Activated CD8-positive, alpha-beta memory T cell treated with anti-CD3 and anti-CD28 coated beads, Interleukin-2, amount 50 U/mL, for 24 hours (primary cell): ENCODE results near the gene MEIS1.

Experiments used
- DNase-seq: peaks from one replicate; pipeline ENCODE4 v3.0.0-alpha.2; 2020; ENCODE audit errors: extremely low read depth

The MEIS1 gene

DNA sequence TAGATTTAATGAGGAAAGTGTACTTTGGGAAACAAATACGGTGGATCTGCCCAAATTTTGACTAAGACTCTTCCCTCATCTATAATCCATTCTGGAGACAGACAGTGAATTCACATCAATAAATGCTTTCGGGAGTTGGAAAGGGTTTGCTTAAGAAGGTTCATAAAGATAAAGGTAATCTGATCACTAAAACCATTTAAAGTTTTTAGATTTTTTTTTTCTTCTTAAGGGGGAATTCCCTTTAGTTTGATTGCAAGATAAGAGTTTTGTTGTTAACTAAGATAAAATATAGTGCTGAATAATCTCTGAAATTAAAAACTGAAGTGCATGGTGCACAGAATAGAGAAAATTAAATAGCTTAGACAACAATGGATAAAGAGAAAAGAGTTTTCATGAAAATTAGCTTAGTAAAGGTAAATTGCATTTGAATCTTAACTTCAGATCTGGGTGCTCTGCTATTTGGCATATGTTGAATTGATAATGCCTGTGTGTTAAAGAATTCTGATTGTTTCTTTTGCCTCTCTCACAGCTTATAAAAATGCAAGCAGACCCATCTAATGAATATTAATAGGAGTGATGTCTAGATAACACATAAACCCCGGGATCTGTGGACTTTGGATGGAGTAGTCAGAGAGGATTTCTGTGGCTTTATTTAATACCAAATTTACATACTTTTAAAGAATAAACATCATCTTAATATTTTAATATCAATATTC, 100.8 kb downstream of the MEIS1 start:
- DNase-seq: no peak

DNA sequence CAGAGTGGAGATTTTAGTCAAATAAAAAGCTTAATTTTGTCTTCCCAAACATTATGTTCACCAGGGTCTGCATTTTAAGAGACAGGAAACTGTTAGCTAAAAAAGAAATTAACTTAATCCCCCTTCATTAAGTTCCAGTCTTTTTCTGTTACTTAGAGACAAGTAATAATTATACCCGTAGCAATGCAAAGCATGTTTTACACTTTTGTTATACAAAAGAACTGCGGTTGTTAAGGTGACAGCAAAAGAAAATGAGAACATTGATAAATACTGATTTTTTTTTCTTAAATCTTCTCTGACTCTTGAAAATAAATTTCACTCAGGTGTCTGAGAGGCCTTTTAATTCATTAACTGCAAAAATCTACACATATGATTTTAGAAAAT, 101.4 kb downstream of the MEIS1 start:
- no peak for DNase-seq

DNA sequence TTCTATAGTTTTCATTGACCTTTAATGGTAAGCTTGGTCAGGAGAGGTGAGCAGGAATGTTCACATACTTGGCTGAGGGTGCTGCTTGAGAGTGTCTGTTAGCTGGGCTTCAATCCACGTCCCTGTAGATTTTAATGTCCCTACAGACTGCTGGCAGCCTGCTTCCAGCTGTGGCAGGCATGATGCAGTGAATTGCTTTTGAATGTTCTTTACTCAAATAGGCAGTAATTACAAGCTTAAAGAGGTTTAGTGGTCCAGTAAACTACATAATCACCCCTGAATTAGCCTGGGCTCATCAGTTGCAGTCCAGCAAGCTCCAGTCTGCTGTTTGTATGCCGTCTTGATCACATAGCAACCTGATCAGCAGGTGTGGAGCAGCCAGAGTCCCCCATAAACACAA, 102.1 kb downstream of the MEIS1 start:
- no peak for DNase-seq

DNA sequence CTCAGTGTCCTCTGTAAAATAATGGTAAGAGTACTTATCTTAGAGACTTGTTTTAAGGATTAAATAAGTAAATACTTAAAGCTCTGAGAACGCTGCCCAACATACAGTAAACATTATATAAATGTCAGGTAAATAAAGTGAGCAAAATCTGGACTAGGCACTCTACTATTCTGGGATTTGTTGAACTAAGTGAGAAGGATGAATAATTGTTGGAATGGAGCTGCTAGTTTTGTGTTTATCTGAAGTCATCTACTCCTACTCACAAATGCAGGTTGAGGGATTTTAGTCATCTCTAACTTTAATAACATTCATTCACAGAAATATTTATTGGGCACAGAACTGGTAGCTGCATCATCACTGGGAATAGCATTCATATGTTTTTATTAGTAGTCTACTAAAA, 103.4 kb downstream of the MEIS1 start:
- no peak for DNase-seq

DNA sequence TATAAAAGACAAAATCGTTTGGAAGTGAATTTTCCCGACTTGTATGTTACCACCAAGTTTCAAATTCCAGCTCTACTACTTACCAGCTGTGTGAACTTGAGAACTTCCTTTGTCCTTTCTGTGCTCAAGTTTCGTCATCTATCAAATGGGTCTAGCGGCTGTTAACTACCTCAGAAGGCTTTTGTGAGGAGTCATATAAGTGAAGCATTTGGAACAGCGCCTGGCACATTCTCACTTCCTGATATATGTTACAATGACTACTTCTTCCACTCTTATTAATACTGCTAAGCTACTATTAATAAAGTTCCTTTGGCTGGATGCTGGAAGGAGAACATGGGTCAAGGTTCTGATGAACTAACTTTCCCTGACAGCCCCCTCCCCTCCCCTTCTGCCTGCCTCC, 104.5 kb downstream of the MEIS1 start:
- no peak for DNase-seq

DNA sequence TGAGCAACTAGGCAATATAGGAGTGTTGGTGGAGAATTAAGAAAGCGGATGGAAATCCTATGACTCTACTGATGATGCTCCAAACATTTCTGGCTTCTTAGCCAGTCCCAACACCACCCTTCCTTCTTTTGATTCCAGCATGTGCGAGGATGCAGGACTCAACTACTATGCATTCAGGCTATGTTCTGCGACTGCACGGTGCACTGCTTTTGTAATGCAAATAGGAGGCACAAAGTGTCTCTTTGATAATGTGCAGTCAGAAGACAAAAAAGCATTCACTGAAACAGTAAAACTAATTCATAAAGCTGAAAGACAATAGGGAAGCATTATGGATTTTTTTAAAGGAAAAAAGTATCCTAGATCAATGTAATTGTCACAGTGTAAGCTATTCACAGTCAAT, 106.7 kb downstream of the MEIS1 start:
- no peak for DNase-seq

DNA sequence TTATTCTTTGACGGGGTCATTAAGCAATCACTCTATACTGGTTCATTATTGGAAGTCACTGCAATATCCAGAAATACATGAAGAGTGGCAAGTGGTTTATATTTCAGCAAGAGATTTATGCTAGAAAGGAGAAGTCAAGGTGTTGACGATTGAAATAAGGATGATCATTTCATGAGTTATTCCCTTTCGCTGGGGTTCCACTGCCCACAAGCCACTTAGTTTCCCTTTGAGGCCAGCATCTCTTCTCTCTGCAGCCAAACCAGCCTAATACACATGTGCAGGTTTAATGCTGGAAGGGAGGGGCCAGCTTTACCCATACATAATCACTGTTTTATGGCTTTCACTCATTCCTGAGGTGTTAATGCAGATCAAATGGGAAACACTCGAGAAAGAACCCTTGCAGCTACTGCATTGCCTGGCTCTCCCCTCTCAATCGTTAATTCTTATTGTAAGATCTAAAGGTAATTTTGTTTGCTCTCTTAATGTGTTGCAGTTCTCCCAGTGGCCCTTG, 108.4 kb downstream of the MEIS1 start:
- no peak for DNase-seq

DNA sequence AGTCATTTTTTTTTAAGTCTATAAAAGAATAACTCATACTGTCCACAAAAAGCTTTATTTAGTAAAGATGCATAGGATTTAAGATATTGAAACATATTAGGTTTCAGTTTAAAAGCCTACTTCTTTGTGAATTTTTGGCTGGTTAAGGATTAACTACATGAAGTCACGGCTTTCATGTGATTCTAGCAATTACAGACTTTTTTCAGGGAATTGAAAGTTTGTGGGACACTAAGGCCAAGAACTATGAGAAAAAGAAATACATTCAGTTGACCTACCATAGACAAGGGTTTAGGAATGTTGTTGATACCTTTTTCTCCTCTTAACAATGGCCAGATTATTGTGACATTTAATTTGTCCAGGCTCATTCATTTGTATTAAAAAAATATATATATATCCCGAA, 109.3 kb downstream of the MEIS1 start:
- no peak for DNase-seq

DNA sequence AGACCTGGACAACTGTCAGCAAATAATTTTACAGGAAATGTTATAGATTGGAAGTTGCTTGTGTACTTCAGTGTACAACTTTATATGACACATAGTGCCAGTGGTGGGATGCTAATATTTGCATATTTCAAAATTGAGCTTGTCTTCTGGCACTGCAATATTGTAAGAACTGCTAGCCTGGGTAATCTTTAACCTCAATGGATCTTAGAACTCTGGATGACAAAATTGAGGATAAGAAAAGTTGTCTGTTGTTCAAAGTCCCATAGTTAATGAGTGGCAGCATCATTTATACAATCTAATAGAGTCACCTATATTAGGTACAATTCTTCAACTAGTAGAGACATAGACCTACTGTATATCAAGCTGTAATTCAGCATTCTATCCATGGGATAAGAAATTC, 110.3 kb downstream of the MEIS1 start:
- no peak for DNase-seq

DNA sequence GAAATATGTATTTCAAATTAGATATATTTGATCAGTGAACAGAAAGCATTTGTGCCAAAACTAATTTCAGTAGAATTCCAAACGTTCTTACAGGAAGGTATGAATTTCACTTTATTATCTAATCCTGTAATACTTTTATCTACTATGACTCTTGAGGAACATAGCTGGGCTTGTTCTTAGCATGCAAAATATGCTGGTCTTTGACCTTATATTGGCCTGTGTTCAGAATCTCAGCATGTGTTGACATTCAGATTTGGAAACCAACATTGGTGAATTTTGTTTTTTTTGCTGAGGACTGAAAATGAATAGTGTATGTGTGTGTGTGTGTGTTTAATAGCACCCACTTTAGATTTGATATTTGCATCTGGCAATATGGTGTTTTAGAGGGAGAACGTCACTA, 112.2 kb downstream of the MEIS1 start:
- DNase-seq: no peak

DNA sequence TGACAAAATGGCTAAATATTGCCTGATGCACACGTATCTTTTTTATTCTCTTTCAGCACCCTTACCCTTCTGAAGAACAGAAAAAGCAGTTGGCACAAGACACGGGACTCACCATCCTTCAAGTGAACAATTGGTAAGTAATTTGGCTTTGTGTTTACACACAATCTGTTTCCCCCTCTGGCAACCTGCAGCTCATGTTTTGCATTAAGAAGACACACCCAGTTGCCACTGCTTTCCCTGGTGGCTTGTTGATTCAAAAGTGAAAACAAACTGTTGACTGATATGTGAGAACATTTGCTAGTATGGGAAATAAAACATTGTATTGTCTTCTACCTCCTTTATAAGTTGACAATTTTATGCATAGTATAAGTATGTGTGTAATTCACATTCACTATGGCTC, 113.0 kb downstream of the MEIS1 start:
- no peak for DNase-seq

DNA sequence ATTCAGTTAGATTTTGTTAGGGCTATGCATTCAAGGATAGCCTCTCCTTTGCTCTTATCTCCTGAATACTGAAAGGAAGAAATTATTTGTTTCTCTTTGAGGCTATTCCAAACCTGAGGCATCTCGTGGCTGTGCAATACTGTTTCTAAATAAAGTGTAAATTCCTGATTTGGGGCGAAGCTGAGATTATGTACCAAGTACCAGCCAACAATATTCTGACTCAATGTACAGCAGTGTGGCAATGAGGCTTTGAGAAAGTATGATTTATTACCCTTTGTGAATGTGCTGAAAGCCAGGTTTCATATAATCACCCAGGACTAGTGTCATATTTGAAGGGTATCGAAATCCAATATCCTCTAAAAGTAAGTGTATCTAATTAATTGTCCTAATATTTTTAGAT, 113.5 kb downstream of the MEIS1 start:
- DNase-seq: no peak

DNA sequence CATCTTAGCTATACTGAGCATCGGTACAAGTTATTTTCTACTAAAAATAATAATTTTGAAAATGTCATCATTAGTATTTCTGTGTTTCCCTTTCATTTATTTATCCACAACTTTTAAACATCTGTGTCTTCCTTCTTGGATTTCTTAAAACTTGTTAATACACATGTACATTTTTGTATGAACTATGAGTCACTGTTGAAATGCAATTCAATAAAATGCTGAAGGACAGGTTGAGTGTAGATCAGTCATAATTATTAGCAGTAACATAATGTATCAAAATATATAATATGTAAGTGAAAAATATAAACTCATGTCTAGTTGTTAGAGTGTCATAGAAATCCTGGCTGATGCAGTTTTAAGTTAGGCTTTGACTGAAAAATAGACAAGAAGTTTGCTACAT, 115.9 kb downstream of the MEIS1 start:
- no peak for DNase-seq

DNA sequence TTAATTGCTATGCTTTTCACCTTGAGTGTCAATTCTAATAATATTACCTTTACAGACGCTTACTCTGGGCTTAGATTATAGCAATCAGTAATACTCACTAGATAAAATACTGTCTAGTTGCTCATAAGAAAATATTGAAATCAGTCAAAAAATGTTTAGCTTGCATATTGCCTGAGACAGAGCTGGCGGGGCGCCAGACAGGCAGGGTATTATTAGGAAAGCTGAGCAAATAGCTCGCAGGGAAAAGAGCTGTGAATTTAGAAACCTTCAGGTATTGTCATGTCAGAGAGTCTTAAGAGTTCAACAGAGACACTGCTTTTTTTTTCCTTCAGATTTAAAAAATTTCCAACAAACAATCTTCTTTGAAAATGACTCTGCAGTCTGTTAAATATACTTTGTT, 118.4 kb downstream of the MEIS1 start:
- DNase-seq: no peak

DNA sequence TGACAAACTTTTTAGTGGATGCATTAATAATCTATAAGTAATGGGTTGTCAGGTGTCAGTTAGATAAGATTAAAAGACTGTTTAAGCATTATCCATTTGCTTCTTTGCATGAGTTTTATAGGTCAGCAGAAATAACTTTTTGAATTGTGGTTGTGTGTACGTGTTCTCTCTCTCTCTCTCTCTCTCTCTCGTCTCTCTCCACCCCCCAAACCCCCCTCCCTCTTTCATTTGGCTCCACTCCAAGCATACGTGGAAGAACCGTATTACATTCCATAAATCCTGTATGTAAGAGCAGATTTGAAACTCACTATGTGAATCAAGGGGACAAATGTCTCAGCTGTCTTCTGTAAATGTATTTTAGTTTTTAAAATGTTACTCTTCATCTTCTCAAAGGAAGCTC, 120.2 kb downstream of the MEIS1 start:
- DNase-seq: no peak

DNA sequence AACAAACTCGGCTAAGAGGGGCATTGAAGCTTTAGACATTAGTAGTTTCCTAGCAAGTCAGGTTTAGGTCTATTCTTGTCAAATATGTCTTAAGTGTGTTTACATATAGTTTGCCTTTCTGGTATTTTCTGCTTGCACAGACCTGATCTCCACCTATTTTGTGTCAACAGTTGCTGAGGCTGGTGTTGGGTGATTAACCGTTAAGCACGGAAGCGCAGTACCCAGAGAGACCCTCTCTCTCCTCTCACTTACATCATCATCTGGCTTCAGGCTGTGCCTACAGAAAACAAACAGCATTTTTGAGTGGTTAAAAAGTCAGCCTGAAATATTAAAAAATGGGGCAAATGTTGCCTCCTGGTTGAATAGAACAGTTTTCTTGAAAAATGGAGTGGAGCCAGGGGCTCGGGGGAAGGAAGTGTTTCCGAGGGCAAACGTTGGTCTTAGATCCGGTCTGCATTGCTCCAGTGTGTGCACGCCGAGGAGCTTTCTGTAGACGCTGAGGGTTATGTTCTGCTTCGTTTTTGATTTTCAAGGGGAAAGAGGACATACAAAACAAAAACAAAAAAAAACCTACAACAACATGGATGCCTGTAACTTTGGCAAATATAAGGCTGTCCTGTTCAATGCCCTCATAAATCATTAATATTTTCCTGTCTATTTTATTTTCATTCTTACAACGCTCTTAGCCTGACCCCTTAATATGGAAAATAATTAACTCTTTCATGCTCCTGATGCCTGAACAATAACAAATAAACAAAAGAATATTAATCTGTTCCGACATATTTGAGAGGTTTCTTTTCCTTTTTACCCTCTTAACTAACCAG, 120.8 kb downstream of the MEIS1 start:
- DNase-seq: no peak

DNA sequence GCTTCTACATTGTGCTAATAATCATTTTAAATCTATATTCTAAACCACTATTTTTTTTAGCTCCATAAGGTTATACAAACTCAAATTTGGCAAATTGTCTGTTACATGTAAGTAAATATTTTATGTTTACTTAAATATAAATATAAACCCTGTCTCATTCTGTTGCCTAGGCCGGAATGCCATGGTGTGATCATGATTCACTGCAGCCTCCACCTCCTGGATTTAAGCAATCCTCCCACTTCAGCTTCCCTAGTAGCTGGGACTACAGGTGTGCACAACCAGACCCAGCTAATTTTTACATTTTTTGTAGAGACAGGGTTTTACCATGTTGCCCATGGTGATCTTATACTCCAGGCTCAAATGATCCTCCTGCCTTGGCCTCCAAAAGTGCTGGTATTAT, 124.7 kb downstream of the MEIS1 start:
- no peak for DNase-seq

DNA sequence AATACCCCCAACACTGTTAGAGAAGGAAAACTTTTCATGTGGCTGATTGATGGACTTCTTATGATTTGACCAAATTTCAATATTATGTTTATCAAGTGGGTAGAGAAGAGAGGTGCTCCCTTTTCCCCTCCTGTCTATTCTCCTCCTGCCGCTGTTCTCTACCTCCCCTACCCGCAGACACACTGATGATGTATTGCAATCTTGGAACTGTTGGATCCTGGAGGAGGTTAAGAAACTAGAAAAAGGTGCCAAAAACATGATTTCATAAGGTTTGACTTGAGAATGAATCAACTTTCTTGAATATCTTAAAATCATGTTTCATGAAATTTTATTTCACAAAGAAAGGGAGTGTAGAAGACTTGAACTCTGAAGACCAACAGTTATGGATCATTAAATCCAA, 125.8 kb downstream of the MEIS1 start:
- no peak for DNase-seq

DNA sequence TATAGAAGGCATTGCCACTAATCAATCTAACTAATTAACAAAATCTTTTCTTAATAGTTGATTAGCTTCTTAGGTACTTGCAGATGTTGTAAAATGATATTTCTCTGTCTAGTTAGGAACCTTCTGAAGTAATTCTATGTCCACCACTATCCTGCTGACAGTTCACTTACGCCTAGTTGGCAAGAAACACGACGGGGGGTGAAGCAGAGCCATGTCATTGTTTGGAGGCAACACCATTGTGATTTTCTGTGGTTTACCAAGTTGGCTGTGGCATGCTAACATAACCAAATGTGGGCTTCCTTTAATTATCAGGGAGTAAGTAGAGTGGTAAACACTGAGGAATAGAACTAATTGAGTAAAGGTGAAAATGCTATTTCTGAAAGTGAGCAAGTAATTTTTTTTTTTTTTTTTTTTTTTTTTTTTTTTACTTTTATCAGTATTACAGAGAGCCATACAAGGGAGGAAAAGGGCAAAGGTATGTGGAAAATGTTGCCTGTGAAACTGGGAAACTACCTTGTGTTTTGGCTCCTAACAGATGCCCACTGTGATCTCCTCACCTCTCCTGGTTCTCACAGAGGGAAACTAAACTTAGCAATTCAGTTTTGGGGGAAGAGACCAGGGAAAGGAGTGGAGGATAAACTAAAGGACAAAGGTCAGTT, 126.8 kb downstream of the MEIS1 start:
- DNase-seq: no peak

DNA sequence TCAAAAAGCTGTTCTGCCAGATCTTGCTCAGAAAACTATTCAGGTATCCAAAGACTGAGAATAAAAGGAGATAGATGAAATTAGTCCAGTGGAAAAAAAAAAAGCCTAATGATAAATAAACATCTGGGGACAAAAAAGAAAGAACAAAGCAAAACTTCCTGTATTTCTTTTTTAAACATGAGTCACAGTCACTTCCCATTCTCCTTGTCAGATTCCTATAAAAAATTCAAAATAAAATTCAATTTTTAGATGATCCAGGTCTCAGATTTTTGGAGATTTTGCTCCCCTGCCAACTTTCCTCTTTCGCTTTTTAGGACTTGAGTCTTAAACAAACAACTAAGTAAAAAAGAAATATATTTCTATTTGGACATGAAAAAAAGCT, 127.4 kb downstream of the MEIS1 start:
- no peak for DNase-seq

DNA sequence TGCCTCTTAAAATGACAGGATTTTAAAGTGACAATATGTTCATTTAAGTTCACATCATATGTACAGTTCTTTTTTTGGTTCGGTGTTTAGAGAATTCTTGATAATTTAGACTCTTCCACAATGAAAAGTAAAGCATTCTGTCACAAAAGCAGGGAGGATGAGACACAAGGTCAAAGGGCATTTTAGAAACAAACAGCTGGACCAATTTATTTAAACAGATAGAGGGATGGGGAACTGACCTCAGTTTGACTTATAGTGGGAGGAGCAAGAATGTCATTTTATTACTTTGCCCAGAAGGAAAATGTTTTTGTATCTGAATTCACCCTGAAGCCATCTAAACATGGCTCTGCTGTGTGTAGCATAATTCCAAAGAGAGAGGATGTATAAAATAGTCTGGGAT, 128.5 kb downstream of the MEIS1 start:
- no peak for DNase-seq

DNA sequence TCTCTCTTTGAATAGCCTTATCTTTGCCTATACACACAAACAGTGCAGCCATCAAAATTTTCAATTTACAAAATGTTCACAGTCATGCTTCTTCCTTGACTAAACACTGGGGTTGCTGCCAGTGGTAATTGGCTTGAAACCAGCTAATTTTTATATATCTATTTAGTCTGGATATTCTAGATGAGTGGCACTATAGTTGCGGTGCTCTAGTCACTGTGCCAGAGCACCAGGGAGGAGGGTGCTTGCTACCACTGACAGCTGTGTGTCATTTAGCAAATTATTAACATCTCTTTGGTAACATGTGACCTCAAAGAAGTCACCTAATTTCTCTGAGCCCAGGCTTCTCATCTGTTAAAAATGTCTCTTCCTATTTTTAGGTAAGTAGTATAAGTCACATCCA, 130.4 kb downstream of the MEIS1 start:
- no peak for DNase-seq
